Keratinocyte (primary cell): ENCODE results near the gene KRTAP4-9. TPM values are rescaled to one million over a fixed set of nuclear protein-coding genes. Genes with fewer than 3 reads are reported as not detected.
"Not testable (repeated sequence)": the region's sequence is repeated elsewhere in the genome, so short reads cannot be mapped to it uniquely, and the experiment has no call there.

Experiments used
- DNase-seq: peaks from one replicate; pipeline ENCODE4 v3.0.0-alpha.2; 2011; ENCODE audit warnings: low read depth, missing footprints, low spot score
- FAIRE-seq: peaks from 2 replicates; lab custom pipeline; 2011; peaks lifted over from hg19 to GRCh38; lab: Jason Lieb, UNC
- H2AFZ ChIP-seq: 2 replicates; pipeline ENCODE4 v1.6.0; 2012; ENCODE audit warnings: low read length, control low read depth, inconsistent platforms; ENCODE audit not compliant: control insufficient read depth
- H3K27ac ChIP-seq: 2 replicates; pipeline ENCODE4 v1.5.1; 2011; ENCODE audit warnings: low read length; ENCODE audit not compliant: control insufficient read depth, insufficient read depth
- H3K27me3 ChIP-seq: 3 replicates; pipeline ENCODE4 v1.6.0; 2011; ENCODE audit warnings: low read length; ENCODE audit not compliant: control insufficient read depth, insufficient read depth; ENCODE audit errors: extremely low read depth
- H3K36me3 ChIP-seq, 2 experiments: 2 replicates in 1 of 2; 3 replicates in 1 of 2; pipeline ENCODE4 v1.5.1; 2011; ENCODE audit warnings: low read length in 2 of 2, mild to moderate bottlenecking in 1 of 2; ENCODE audit not compliant: control insufficient read depth in 2 of 2, insufficient read depth in 2 of 2; ENCODE audit errors: extremely low read depth in 1 of 2
- H3K4me1 ChIP-seq: 3 replicates; pipeline ENCODE4 v1.5.1; 2011; ENCODE audit warnings: low read length; ENCODE audit not compliant: control insufficient read depth, insufficient read depth; ENCODE audit errors: extremely low read depth
- H3K4me2 ChIP-seq: 3 replicates; pipeline ENCODE4 v1.6.0; 2011; ENCODE audit warnings: low read depth, low read length; ENCODE audit not compliant: control insufficient read depth, insufficient read depth; ENCODE audit errors: extremely low read depth
- H3K4me3 ChIP-seq, 3 experiments: fragments of 200-600 bp in 1 of 3; sonication (generic) in 1 of 3; 2 replicates in 2 of 3; 3 replicates in 1 of 3; pipeline ENCODE4 v1.5.1; 2011 to 2016; ENCODE audit warnings: low read length in 3 of 3, mild to moderate bottlenecking in 3 of 3, control low read depth in 2 of 3, inconsistent platforms in 1 of 3, low read depth in 1 of 3, mixed read lengths in 1 of 3, mixed run types in 1 of 3, moderate library complexity in 1 of 3; ENCODE audit not compliant: control insufficient read depth in 2 of 3, insufficient read depth in 2 of 3; ENCODE audit errors: extremely low read depth in 1 of 3
- H3K79me2 ChIP-seq: 2 replicates; pipeline ENCODE4 v1.6.0; 2012; ENCODE audit warnings: low read length; ENCODE audit not compliant: control insufficient read depth, insufficient read depth
- H3K9ac ChIP-seq: 3 replicates; pipeline ENCODE4 v1.6.0; 2011; ENCODE audit warnings: low read length; ENCODE audit not compliant: control insufficient read depth, insufficient read depth; ENCODE audit errors: extremely low read depth
- H3K9me1 ChIP-seq: 3 replicates; pipeline ENCODE4 v1.6.0; 2011; ENCODE audit warnings: low read length; ENCODE audit not compliant: control insufficient read depth, insufficient read depth; ENCODE audit errors: extremely low read depth
- H3K9me3 ChIP-seq: 2 replicates; pipeline ENCODE4 v1.5.1; 2012; ENCODE audit warnings: low read depth, low read length; ENCODE audit not compliant: control insufficient read depth
- H4K20me1 ChIP-seq: 3 replicates; pipeline ENCODE4 v1.6.0; 2011; ENCODE audit warnings: low read length; ENCODE audit not compliant: control insufficient read depth, insufficient read depth; ENCODE audit errors: extremely low read depth
- CTCF ChIP-seq, 3 experiments: IDR thresholded peaks in 1 of 3; conservative IDR thresholded peaks in 1 of 3; optimal IDR thresholded peaks in 1 of 3; 2 replicates in 2 of 3; 3 replicates in 1 of 3; pipeline versions ENCODE3 to v1.5.1; 2011; ENCODE audit warnings: low read length in 3 of 3, mild to moderate bottlenecking in 3 of 3, moderate library complexity in 2 of 3, control low read depth in 1 of 3, inconsistent platforms in 1 of 3; ENCODE audit not compliant: insufficient read depth in 2 of 3; ENCODE audit errors: extremely low read depth in 1 of 3
- EZH2 ChIP-seq: IDR thresholded peaks from one replicate; pipeline ENCODE4 v1.6.1; 2012; ENCODE audit warnings: inconsistent platforms, mild to moderate bottlenecking, low read length, moderate library complexity
- dilution Hi-C: fragments of 300-500 bp; cut with MboI; formaldehyde crosslinking; loops from one replicate; pipeline ENCODE4 v1.7.0; 2020; ENCODE audit warnings: low sequenced_read_pairs; ENCODE audit not compliant: extremely low pct_ligation_motif_present
- polyA plus RNA-seq, 5 experiments: library from polyadenylated mRNA; depleted of rRNA in 3 of 5; stranded (reverse) in 3 of 5; stranded (forward) in 1 of 5; unstranded in 1 of 5; fragments of >200 nt; gene quantifications; 1 replicate in 1 of 5; 2 replicates in 3 of 5; 3 replicates in 1 of 5; pipeline versions ENCODE4 v1.2.1 to v1.2.3, GENCODE V29; 2011 to 2012; ENCODE audit warnings: missing spikeins in 2 of 5, low read depth in 1 of 5, low replicate concordance in 1 of 5

The KRTAP4-9 gene
- polyA plus RNA-seq, 1 donor (not counting 4 experiments of a cell fraction or from before 2014, with no cell fraction given) = not detected

DNA sequence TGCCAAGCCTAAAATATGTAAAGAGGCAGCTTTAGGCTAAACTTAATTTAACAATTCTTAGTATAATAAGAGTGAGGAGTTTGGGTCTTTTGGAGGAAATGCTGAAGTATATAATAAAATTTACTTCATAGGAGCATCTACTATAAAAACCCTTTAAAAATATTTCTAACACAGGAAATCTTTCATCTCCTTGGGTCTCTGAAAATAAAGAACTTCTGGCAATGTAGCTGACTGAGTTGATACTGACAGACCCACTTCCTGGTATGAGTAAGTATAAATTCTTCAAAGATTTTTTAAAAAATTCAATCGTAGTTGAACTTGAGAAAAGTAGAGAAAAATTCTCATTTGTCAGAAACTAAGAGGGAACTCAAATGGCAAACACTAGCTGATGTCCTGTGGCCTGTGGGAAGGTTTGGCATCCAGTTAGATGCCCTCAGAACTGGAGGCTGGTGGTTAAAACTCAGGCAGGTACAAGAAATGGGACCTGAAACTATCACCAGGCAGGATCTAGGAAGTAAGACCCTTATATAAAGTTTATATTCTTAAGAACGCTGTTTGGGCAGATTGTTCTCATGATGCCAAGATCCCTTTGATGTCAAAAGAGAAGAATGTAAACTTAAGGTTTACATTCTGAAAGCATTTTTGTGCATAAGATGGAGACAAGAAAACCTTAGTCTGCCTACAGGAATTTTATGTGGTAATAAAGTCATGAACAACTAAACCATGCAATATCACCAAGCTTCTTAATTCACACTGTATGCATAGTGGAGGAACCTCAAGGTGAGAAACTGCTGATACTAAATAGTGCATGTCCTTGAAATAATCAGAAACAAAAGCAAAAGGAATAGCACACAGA, 28.9 kb downstream of the KRTAP4-9 start:
- Histone ChIP-seq H3K9me3 (no peaks in the 10 kb centered on the region), H3K27ac (no peak overlapping the region), H2AFZ (peak overlapping the region; percentile 1), H3K9me1 (no peaks in the 10 kb centered on the region), H3K4me2 (no peak overlapping the region), H3K36me3 (no peaks in the 10 kb centered on the region), H3K4me1 (peaks cover 30% of the 10 kb centered on the region), H4K20me1 (no peaks in the 10 kb centered on the region), H3K9ac (no peak overlapping the region), H3K4me3 (no peak overlapping the region), H3K27me3 (no peaks in the 10 kb centered on the region), H3K79me2 (no peaks in the 10 kb centered on the region)
- dilution Hi-C loops = no loop called here
- FAIRE-seq = no peak
- DNase-seq = no peak
- no peak for TF ChIP-seq CTCF (optimal IDR thresholded peaks at IDR 0.05 in 1 of 3, IDR thresholded peaks at IDR 0.05 in 1 of 3, conservative IDR thresholded peaks at IDR 0.05 in 1 of 3; ENCODE audit: extremely low read depth in 1 of 3, insufficient read depth in 2 of 3, low read length in 3 of 3)
- no peak for TF ChIP-seq EZH2

DNA sequence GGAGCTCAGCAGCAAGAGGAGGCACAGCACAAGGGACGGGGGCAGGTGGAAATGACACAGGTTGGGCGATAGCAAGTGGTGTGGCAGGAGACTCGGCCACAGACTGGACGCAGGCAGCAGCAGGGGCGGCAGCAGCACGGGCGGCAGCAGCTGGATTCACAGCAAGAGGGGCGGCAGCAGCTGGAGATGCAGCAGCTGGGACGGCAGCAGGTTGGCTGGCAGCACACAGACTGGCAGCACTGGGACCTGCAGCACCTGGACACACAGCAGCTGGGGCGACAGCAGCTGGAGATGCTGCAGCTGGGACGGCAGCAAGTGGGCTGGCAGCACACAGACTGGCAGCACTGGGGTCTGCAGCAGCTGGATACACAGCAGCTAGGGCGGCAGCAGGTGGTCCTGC, 34.7 kb downstream of the KRTAP4-9 start:
- FAIRE-seq, dilution Hi-C loops: not testable (repeated sequence)

More for the DNA sequence above, 34.7 kb downstream of the KRTAP4-9 start:
- not testable (repeated sequence) for H2AFZ ChIP-seq, H3K4me3 ChIP-seq, H4K20me1 ChIP-seq, H3K79me2 ChIP-seq, H3K27me3 ChIP-seq, H3K9me1 ChIP-seq, H3K36me3 ChIP-seq, H3K9me3 ChIP-seq, H3K9ac ChIP-seq, DNase-seq, H3K4me1 ChIP-seq, H3K4me2 ChIP-seq
- peak overlapping the region; percentile 59 for H3K27ac ChIP-seq
